ENCODE data around the gene RRAGD.
A peak's percentile ranks its signal among the peaks of the same experiment; 100 is the strongest.

RRAGD gene, protein sequence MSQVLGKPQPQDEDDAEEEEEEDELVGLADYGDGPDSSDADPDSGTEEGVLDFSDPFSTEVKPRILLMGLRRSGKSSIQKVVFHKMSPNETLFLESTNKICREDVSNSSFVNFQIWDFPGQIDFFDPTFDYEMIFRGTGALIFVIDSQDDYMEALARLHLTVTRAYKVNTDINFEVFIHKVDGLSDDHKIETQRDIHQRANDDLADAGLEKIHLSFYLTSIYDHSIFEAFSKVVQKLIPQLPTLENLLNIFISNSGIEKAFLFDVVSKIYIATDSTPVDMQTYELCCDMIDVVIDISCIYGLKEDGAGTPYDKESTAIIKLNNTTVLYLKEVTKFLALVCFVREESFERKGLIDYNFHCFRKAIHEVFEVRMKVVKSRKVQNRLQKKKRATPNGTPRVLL

DNA sequence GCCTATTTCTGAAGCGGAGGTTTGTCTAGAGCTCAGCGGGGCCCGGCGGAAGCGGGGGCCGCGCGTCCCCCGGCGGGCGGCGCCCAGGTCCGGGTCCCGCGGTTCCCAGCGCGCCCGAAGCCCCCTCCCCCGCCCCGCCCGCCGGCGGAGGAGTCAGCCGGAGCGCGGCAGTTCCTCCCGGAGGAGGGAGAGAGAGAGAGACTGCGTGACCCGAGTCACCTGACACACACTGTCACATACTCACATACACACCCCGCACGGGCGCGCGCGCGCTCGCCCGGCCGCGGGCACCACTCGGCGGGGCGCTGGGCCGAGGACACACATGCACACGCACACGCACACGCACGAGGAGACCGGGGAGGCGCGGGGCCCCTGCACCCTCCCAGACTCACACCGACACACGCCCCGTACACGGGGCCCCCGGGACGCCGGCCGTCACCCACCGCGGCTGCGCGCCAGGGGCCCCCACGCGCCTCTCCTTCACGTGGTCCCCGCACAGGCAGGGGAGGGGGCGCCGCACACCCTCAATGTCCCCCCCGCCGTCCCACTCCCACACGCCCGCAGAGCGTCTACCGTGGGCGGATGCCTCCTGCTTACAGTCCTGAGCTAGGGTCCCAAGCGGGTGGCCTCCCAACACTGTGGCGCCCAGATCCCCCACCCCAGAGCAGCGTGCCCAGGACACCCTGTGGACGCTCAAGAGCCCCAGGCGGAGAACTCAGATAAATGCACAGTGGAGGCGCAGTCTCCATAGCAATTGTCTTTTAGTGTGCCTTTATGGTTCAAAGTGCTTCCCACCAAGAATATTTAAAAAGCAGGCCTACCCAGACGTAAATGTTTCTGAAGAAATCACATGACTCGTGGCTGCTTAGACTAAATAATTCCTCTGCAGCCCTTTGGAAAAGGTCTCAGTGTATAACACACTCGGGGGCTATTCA lies at the start of gene RRAGD:
Gene RRAGD, minus strand, starts transcription at position 203 of the 935 bp plus-strand sequence. CDS start 280 bp downstream, outside the sequence.
- peak; percentile 44 for DNase-seq (ENCODE audit: low read depth)

- no peak for DNase-seq (ENCODE audit: low read depth)
Observed at GRCh38 chr6:89460713-89461112, 48.6 kb upstream of the RRAGD start.

DNA sequence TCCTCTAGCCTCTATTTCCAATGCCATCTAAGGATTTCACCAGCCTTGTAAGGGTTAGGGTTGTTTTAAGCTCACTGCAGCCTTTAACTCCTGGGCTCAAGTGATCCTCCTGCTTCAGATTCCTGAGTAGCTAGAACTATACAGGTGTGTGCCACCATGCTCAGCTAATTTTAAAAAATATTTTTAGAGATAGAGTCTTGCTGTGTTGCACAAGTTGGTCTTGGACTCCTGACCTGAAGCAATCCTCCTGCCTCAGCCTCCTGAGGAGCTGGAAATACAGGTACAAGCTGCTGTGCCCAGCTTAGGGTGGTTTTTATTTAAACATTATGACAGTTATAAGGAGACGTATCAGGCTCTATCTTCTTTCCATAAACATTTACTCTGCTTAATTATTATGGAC lies 47.4 kb upstream of the RRAGD start:
- no peak for DNase-seq (ENCODE audit: low read depth)

DNA sequence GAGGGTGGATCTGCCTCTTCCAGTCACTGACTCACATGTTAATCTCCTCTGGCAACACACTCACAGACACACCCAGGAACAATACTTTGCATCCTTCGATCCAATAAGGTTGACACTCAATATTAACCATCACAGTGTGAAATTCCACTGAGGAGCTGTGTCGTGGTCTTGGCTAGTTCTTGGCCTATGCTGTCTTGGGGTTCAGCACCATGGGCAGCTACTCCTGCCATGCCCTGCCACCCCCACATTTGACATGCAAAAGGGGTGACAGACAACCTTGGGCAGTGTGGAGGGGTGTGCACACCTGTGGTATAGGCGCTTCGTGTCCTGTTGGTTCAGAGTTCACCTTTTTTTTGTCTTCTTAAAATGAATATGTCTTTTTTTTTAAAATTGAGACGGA lies 46.6 kb upstream of the RRAGD start:
- no peak for DNase-seq (ENCODE audit: low read depth)

- no peak for DNase-seq (ENCODE audit: low read depth)
Observed at GRCh38 chr6:89454300-89454699, 42.2 kb upstream of the RRAGD start.

DNA sequence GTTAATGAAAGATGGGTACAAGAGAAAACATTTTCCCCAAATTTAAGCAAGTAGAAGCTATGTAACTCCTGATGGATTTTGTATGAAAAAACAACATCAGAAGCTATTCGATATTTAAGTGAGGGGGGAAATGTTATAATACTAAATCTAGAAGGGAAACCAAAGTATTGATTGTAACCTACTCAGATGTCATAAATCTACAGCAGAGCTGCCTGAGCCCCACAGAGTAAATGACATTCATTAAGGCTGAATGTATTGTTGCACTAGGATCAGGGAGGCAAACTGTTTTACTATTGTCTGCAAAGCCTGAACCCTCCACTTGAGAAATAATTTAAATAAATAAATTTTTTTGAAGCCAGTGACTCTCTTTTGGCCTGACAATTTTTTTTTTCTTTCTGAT lies 40.2 kb upstream of the RRAGD start:
- no peak for DNase-seq (ENCODE audit: low read depth)

DNA sequence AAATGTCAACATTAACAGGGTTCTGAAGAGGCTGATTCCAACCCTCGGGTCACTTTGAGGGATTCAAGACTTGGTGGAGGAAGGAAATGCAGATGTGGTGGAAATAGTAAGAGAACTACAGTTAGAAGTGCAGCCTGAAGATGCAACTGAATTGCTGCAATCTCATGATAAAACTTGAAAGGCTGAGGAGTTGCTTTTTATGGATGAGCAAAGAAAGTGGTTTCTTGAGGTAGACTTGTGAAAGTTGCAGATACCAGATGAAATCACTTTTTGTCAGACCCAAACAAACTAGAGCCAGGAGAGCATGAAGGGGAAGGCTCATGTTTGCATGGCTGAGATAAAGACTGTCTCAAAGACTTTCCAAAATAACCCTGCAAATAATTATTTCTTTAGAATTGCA lies 37.1 kb upstream of the RRAGD start:
- no peak for DNase-seq (ENCODE audit: low read depth)

DNA sequence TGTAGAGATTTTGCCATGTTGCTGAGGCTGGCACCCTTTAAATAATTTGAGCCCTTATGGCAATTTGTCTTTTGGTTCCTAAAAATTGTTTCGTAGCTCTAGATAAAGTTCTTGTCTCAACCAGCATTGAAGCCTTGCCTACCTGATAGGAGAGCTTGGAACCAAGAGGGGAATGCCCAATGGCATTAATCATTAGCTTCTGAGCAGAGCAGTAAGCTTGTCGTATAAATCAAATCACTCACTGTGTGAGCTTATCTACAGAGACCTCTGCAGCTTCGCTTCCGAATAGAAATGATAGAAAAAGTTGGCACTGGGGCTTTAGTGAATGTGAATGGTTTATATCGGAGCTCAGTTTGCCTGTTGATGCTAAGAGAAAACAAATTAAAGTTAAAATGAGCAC lies 31.6 kb upstream of the RRAGD start:
- no peak for DNase-seq (ENCODE audit: low read depth)

- no peak for DNase-seq (ENCODE audit: low read depth)
Observed at GRCh38 chr6:89440200-89440599, 28.1 kb upstream of the RRAGD start.

DNA sequence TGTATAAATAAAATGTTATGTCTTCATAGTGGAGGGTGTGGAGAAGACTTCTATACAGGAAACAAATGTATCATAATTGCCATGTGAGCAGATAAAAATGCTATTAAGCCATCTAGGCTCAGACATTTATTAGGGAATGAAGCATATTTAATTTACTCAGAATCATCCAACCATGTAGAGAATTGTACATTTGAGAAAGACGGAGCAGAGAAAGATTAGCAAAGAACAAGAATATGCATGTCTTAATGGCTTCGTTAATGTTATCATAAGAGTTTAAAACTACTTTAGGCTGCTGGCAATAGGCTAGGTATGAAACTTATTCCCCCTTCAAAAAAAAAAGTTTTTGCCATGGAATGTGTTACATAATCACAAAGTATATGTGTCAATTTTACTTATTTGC lies 26.9 kb upstream of the RRAGD start:
- no peak for DNase-seq (ENCODE audit: low read depth)

GRCh38 chr6:89438248-89438647 lies 26.2 kb upstream of the RRAGD start:
- DNase-seq (ENCODE audit: low read depth), result no peak

- no peak for DNase-seq (ENCODE audit: low read depth)
Observed at GRCh38 chr6:89436226-89436625, 24.2 kb upstream of the RRAGD start.

DNA sequence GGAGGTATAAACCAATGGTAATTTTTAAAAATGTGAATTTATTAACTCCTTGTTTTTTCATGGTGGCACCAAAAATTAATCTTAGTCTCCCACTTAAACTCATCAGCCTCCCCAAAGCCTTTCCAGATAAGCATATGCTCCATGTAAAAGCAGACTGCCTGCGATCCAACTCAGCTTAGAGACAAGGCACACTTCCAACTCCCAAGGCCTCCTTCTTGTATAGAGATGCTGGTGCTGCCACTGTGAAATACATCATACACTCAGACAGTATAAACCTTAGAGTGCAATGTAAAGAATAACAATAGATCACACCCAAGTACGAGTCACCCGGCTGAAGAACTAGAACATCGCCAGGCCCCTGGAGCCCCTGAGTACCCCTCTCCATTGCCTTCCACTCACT lies 22.9 kb upstream of the RRAGD start:
- no peak for DNase-seq (ENCODE audit: low read depth)

DNA sequence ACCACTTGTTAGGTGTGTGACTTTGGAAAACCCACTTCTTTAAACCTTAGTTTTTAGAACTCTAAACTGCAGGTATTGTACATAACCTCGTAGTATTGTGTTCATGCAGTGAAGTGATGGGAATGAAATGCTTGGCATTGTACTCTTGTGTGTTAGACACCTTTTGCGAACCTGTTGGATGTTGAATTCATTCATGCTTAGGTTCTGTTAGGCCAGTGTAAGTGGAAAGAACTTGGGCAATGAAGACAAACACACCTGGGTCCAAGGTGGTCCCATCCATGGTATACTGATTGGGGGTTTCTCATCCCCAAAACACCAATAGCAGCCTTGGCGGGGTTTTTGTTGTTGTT lies 22.1 kb upstream of the RRAGD start:
- no peak for DNase-seq (ENCODE audit: low read depth)

- no peak for DNase-seq (ENCODE audit: low read depth)
Observed at GRCh38 chr6:89433252-89434149, 21.4 kb upstream of the RRAGD start.

GRCh38 chr6:89432875-89433251 lies 20.8 kb upstream of the RRAGD start, which contains the start of gene ANKRD6:
TSS of gene ANKRD6 (plus strand) at chr6:89433152. CDS start at chr6:89566977, 133,825 bp downstream.
- DNase-seq (ENCODE audit: low read depth), result peak; percentile 83

- no peak for DNase-seq (ENCODE audit: low read depth)
Observed at GRCh38 chr6:89430201-89430962, 18.3 kb upstream of the RRAGD start.

DNA sequence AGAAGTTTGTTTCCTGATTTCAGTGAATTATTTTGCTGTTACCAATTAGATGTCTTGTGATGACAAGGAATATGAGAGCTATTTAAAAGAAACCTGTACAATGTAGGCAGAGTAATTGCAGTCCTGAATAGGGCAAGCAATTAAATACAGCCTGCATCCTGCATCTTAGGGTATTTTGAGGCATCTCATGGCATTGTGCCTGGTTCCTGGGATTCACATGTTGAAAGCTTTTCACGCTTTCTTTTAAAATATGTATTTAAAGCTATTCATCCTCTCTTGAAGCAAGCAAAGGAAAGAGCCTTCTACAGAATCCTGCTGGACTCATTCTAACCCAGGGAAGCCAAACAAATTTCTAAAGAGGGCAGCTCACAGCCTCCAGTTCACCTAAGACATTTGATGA lies 4.7 kb upstream of the RRAGD start:
- no peak for DNase-seq (ENCODE audit: low read depth)

GRCh38 chr6:89415185-89415584 lies 3.1 kb upstream of the RRAGD start:
- no peak for DNase-seq (ENCODE audit: low read depth)

DNA sequence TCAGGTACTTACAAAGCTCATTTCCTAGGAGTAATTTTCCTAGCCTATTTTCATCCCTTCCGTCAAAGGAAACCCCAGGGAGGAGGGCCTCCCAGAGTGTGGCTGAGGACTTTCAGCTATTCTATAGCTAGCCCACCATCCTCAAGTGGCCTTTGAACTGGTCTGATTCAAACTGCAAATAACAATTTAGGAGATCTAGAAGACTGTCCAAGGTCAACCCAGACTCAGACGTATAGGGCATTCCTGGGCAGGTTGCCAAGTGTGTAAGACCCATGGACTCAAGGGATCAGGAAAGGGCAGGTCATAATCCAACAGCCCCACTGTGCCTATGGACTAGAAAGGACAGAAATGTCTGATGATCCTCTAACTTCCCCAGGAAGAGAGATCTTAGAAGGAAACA lies 2.1 kb upstream of the RRAGD start:
- DNase-seq (ENCODE audit: low read depth), result no peak

DNA sequence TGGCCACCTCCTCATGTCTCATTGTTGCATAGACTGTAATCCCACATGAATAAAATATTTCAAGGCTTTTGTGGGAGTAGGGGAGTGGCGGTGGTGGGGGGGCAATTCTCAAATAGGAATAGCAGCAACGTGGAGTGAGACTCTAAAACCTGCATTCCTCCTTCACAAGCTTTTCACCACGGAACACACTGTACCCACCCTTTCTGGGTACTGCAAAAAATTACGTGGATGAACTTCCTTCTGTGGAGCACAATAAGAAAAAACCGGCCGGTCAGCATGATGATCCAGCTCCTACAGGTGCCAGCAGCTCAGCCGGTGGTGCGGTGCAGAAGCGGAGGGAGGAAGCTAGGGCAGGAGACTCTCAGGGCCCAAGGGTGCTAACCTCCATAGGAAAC lies 930 bp upstream of the RRAGD start:
- no peak for DNase-seq (ENCODE audit: low read depth)

All from activated T-cell treated with anti-CD3 and anti-CD28 coated beads for 24 hours (primary cell).